Measurements from ENCODE around the gene PFDN1.

PFDN1 gene

DNA sequence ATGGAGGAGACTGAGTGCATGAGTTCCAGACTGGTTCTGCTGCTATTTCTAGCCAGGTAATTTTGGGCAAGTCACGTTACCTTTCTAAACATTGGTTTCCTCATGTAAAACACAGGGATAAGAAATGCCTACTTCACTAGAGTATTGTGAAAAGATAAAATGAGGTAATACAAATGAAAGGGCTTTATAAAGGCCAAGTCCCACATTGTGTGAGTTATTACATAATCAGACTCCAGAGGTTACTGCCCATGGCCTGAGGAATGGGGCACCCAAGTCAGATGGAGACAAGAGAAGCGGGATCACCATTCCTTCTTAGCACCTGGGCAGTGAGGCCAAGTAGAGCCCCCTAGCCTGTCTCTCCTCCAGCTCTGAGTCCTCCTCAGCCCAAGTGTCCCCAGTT, 36.0 kb upstream of the PFDN1 start:
- Histone ChIP-seq H3K27me3 (ENCODE audit: insufficient read depth, poor library complexity, severe bottlenecking) (no peaks in the 10 kb centered on the region), H3K27ac (replicated peaks) (no peak overlapping the region), H3K4me3 (replicated peaks; ENCODE audit: insufficient read depth, low read length) (no peak overlapping the region)
- DNase-seq (ENCODE audit: low read depth in 1 of 2, low spot score in 1 of 2): no peak
- TF ChIP-seq SPI1 (IDR thresholded peaks at IDR 0.05; ENCODE audit: borderline replicate concordance, low read depth) (no peak), POLR2AphosphoS5 (IDR thresholded peaks at IDR 0.05; ENCODE audit: low read depth) (no peak), CTCF (IDR thresholded peaks at IDR 0.05; ENCODE audit: insufficient read depth, low read length) (no peak), GABPA (IDR thresholded peaks at IDR 0.05; ENCODE audit: low read depth) (no peak)
- TF ChIP-seq, protein P1, sequence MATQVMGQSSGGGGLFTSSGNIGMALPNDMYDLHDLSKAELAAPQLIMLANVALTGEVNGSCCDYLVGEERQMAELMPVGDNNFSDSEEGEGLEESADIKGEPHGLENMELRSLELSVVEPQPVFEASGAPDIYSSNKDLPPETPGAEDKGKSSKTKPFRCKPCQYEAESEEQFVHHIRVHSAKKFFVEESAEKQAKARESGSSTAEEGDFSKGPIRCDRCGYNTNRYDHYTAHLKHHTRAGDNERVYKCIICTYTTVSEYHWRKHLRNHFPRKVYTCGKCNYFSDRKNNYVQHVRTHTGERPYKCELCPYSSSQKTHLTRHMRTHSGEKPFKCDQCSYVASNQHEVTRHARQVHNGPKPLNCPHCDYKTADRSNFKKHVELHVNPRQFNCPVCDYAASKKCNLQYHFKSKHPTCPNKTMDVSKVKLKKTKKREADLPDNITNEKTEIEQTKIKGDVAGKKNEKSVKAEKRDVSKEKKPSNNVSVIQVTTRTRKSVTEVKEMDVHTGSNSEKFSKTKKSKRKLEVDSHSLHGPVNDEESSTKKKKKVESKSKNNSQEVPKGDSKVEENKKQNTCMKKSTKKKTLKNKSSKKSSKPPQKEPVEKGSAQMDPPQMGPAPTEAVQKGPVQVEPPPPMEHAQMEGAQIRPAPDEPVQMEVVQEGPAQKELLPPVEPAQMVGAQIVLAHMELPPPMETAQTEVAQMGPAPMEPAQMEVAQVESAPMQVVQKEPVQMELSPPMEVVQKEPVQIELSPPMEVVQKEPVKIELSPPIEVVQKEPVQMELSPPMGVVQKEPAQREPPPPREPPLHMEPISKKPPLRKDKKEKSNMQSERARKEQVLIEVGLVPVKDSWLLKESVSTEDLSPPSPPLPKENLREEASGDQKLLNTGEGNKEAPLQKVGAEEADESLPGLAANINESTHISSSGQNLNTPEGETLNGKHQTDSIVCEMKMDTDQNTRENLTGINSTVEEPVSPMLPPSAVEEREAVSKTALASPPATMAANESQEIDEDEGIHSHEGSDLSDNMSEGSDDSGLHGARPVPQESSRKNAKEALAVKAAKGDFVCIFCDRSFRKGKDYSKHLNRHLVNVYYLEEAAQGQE (IDR thresholded peaks at IDR 0.05; ENCODE audit: insufficient replicate concordance, low read depth): no peak

DNA sequence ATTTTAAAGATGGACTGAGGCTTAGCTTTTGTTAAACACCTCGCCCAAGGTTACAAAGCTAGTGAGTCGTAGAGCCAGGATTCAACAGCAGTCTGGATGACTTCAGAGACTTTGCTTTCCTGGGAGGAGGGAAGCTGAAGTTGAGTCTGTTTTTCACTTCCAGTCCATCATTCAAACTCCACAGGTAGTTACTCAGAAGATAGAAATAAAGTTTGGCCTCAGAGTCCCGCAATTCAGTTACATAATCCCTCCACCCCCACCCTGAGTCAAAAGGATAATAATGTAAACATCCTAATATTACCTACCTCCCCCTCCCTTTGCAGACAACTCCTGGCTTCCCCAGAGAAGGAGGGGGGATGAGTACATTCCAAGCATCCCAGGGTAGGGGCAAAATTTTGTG, 35.4 kb upstream of the PFDN1 start:
- no peaks in the 10 kb centered on the region for H3K27me3 ChIP-seq (ENCODE audit: insufficient read depth, poor library complexity, severe bottlenecking)
- H3K27ac ChIP-seq (replicated peaks): no peak overlapping the region
- no peak overlapping the region for H3K4me3 ChIP-seq (replicated peaks; ENCODE audit: insufficient read depth, low read length)
- TF ChIP-seq, protein P1 (IDR thresholded peaks at IDR 0.05; ENCODE audit: insufficient replicate concordance, low read depth): no peak
- no peak for TF ChIP-seq POLR2AphosphoS5 (IDR thresholded peaks at IDR 0.05; ENCODE audit: low read depth)
- no peak for TF ChIP-seq CTCF (IDR thresholded peaks at IDR 0.05; ENCODE audit: insufficient read depth, low read length)
- no peak for TF ChIP-seq SPI1 (IDR thresholded peaks at IDR 0.05; ENCODE audit: borderline replicate concordance, low read depth)
- no peak for TF ChIP-seq GABPA (IDR thresholded peaks at IDR 0.05; ENCODE audit: low read depth)
- DNase-seq (ENCODE audit: low read depth in 1 of 2, low spot score in 1 of 2): no peak

DNA sequence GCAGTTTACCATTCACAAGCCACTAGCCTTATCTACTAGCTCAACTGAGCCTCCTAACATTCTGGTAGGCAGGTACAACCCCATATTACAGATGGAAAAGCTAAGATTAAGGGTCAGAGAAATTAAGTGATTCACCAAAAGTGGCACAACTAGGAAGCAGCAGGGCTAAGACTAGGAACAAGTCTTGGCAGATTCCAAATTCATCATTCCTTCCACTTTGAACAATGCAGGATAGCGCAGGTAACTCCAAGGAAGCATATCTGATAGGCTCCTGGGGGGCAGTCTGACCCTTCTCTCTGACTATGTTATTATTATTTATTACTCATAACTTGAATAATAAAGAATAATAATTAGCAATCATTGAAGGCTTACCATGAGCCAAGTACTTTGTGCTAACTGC, 35.0 kb upstream of the PFDN1 start:
- TF ChIP-seq, protein P1 (IDR thresholded peaks at IDR 0.05; ENCODE audit: insufficient replicate concordance, low read depth): no peak
- TF ChIP-seq SPI1 (IDR thresholded peaks at IDR 0.05; ENCODE audit: borderline replicate concordance, low read depth) (no peak), CTCF (IDR thresholded peaks at IDR 0.05; ENCODE audit: insufficient read depth, low read length) (no peak), POLR2AphosphoS5 (IDR thresholded peaks at IDR 0.05; ENCODE audit: low read depth) (no peak), GABPA (IDR thresholded peaks at IDR 0.05; ENCODE audit: low read depth) (no peak)
- no peak overlapping the region for H3K27ac ChIP-seq (replicated peaks)
- H3K4me3 ChIP-seq (replicated peaks; ENCODE audit: insufficient read depth, low read length): no peak overlapping the region
- no peaks in the 10 kb centered on the region for H3K27me3 ChIP-seq (ENCODE audit: insufficient read depth, poor library complexity, severe bottlenecking)
- DNase-seq (ENCODE audit: low read depth in 1 of 2, low spot score in 1 of 2): no peak

Measured in HL-60 (cell line).